Dendritic cell treated with granulocyte-macrophage colony-stimulating factor and Interleukin-4, amounts not matched to agents 40 ng/mL and 50 ng/mL, for 4 days (primary cell): ENCODE measurements around the gene SLC51B.

Experiments
- H3K27ac Mint-ChIP-seq: one replicate; pipeline ENCODE4 v1.8.0; 2022; ENCODE audit warnings: mild to moderate bottlenecking, mixed read lengths
- H3K27me3 Mint-ChIP-seq: one replicate; pipeline ENCODE4 v1.8.0; 2022; ENCODE audit warnings: mild to moderate bottlenecking, mixed read lengths
- H3K36me3 Mint-ChIP-seq: one replicate; pipeline ENCODE4 v1.8.0; 2022; ENCODE audit warnings: low read depth, mixed read lengths
- H3K4me1 Mint-ChIP-seq: one replicate; pipeline ENCODE4 v1.8.0; 2022; ENCODE audit warnings: low read depth, mixed read lengths
- H3K4me3 Mint-ChIP-seq: one replicate; pipeline ENCODE4 v1.8.0; 2022; ENCODE audit warnings: mild to moderate bottlenecking, moderate library complexity, mixed read lengths
- H3K9me3 Mint-ChIP-seq: one replicate; pipeline ENCODE4 v1.8.0; 2022; ENCODE audit warnings: mixed read lengths
- intact Hi-C: fragments of 100-400 bp; cut with micrococcal nuclease; formaldehyde crosslinking; loops from one replicate; pipeline ENCODE4 v1.15.0; 2022

The SLC51B gene

DNA sequence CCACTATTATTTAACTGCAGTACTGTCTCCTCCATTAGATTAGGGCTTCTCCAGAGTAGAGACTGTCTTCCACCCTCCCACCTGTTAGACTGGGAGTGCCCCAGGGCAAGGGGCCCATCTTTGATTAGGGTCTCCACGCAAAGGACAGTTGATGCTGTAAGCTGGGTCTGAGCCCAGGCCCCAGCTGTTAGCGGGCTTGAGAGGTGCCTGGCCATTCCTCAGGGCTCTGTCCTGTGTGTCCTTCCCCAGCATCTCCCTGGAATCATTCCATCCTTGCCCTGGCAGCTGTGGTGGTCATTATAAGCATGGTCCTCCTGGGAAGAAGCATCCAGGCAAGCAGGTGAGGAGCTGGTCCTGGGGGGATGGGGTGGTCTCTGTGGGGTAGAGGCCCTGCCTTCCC is 6.1 kb downstream of the SLC51B start:
- H3K4me1 Mint-ChIP-seq, result peaks cover 14% of the 10 kb centered on the region
- intact Hi-C loops, result loop anchor here (10.0 kb wide), 1 partner anchor 244 kb away; the partner anchor contains the start of gene RNU5A-1
- H3K9me3 Mint-ChIP-seq, result no peaks in the 10 kb centered on the region
- H3K4me3 Mint-ChIP-seq, result no peak overlapping the region
- no peak overlapping the region for H3K27ac Mint-ChIP-seq
- H3K27me3 Mint-ChIP-seq, result peaks cover 16% of the 10 kb centered on the region
- no peaks in the 10 kb centered on the region for H3K36me3 Mint-ChIP-seq

DNA sequence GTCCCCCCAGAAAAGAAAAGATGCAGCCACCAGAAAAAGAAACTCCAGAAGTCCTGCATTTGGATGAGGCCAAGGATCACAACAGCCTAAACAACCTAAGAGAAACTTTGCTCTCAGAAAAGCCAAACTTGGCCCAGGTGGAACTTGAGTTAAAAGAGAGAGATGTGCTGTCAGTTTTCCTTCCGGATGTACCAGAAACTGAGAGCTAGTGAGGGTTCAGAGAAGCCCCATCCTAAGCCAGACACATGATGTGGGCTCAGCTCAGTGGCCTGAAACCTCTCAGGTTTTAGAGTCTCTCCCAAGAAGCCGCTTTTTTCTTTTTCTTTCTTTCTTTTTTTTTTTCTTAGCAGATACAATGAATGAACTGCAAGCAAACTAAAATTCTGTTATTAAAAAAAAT is 7.8 kb downstream of the SLC51B start:
- Mint-ChIP-seq H3K27me3 (peaks cover 15% of the 10 kb centered on the region), H3K4me3 (no peak overlapping the region), H3K27ac (no peak overlapping the region), H3K9me3 (no peaks in the 10 kb centered on the region), H3K36me3 (no peaks in the 10 kb centered on the region), H3K4me1 (peaks cover 14% of the 10 kb centered on the region)
- intact Hi-C loops, result loop anchor here (10.0 kb wide), 1 partner anchor 242 kb away; the partner anchor contains the start of gene RNU5A-1

DNA sequence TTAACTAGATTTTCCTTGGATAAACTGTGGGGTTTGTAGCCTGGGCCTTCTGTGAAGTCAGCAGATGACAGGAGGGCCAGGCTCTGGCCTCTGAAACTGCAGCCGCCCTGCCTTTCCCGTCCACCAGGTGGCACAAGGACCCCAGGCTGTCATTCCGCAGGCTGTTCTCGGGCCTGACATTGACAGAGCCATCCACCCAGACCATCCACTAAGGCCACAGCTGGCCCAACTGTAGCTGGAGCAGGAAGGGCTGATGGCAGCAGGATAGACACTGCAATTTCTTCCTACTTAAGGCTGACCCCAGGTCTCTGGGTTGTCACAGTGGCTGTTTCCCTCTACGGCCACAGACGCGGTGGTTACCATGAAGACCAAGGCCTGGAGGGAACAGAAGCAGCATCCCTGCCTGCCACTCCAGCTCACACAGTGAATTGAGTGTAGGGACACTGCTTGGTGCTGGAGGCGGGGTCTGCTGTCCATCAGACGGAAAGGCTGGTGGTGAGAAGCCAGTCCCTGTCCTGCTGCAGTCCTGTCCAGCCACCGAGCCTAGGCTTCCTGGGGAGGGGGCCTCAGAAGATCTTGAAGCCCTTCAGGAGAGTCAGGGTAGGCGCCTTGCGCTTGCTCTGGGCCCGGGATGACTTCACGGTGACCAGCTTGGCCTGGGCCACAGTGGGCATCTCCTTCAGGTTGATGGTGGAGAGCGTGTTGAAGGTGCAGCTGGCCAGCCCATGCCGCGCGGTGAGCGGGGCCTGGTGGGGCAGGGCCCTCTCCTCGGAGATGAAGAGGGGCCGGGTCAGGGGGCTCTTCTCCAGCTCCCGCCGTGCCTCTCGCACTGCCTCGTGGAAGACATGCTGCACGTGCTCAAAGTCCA is 9.4 kb downstream of the SLC51B start:
- intact Hi-C loops, result loop anchor here (1.0 to 10.0 kb wide), 2 partner anchors 47 to 240 kb away; partner anchors contain the start of gene RNU5A-1
- Mint-ChIP-seq H3K9me3 (no peaks in the 10 kb centered on the region), H3K27me3 (peaks cover 19% of the 10 kb centered on the region), H3K4me1 (peaks cover 11% of the 10 kb centered on the region), H3K4me3 (no peak overlapping the region), H3K36me3 (no peaks in the 10 kb centered on the region), H3K27ac (no peak overlapping the region)

DNA sequence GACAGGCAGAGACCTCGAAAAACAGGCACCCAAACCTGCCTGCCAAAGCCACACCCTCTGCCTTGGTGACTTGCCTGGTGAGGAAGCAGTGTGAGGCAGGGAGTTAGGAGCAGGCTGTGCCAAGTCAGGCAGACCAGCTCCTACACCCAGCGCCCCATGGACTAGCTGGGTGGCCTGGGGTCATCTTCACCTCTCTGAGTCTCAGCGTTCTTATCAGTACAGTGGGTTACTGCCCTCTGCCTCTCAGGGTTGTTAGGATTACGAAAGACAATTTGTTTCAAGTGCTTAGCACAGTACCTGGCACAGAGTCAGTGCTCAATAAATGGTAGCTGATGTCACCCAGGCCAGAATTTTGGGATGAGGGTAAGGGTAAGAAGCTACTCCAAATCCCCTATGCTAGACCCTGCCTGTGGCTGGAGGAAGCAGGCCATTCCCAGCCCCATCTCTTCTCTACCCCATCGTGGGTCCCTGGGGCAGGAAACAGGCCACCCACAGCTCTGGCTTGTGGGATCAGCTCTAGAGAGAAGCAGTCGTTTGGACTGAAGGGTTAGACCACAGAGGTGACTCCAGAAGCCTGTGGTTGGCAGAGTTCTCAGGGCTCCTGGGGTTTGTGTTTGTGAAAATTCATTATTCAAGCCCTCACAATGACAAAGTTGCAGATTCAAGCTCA is 10.1 kb downstream of the SLC51B start:
- Mint-ChIP-seq H3K27ac (no peak overlapping the region), H3K27me3 (peaks cover 14% of the 10 kb centered on the region), H3K36me3 (no peaks in the 10 kb centered on the region), H3K4me1 (peaks cover 10% of the 10 kb centered on the region), H3K9me3 (no peaks in the 10 kb centered on the region), H3K4me3 (no peak overlapping the region)
- intact Hi-C loops, result loop anchor here (10.0 kb wide), 1 partner anchor 239 kb away; the partner anchor contains the start of gene RNU5A-1

DNA sequence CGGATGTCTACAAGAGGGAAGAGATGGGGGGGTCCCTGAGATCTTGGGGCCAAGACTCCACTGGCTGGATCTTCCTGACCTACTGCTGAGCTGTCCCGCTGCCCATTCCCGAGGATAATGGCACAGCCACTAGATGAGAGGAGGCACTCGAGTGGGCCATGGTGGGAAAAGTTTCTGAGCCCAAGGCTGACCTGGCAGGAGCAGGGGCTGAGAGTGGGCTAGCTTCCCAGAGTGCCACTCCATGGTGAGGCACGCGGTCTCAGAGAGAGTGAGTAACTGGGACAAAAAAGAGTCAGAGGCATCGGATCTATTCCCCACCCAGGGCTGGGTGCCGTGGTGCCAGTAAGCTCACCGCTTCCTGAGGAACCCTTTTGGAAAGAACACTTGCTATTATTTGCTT is 10.9 kb downstream of the SLC51B start:
- peaks cover 8% of the 10 kb centered on the region for H3K4me1 Mint-ChIP-seq
- intact Hi-C loops, result loop anchor here (10.0 kb wide), 1 partner anchor 239 kb away; the partner anchor contains the start of gene RNU5A-1
- no peak overlapping the region for H3K4me3 Mint-ChIP-seq
- H3K36me3 Mint-ChIP-seq, result no peaks in the 10 kb centered on the region
- H3K27me3 Mint-ChIP-seq, result peaks cover 12% of the 10 kb centered on the region
- H3K9me3 Mint-ChIP-seq, result no peaks in the 10 kb centered on the region
- H3K27ac Mint-ChIP-seq, result no peak overlapping the region

DNA sequence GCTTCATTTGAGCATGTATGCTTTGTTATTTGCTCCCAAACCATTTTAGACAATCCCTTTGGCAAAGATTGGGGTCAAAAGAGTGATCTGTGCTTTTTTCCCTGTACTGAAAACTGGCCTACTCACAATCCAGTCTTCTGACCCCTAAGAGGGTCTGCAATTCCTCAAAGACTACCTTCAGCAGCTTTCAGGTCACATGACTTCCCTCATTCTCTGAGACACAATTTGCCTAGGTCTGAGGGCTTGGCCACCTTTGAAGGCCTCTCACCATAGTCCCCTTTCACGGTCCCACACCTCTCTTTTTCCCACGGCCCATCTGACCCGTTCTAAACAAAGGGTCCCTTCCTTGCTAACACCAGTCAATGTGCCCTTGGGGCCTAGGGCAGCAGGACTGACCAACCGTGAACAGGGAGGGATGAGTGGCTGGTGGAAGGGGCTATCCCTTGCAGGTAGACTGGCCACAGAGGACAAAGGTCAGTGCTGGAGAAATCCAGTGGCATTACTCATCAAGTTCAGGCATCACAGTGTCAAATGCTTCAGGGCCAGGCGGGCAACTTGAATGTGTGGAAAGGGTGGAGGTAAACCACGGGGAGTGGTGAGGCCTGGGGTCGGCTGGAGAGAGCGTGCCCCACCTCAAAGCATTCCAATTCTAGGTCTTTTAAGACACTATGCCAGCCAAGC is 11.8 kb downstream of the SLC51B start:
- Mint-ChIP-seq H3K27me3 (peaks cover 10% of the 10 kb centered on the region), H3K4me3 (no peak overlapping the region), H3K36me3 (no peaks in the 10 kb centered on the region), H3K4me1 (peaks cover 8% of the 10 kb centered on the region), H3K27ac (no peak overlapping the region), H3K9me3 (no peaks in the 10 kb centered on the region)
- intact Hi-C loops, result loop anchor here (10.0 kb wide), 1 partner anchor 238 kb away; the partner anchor contains the start of gene RNU5A-1

DNA sequence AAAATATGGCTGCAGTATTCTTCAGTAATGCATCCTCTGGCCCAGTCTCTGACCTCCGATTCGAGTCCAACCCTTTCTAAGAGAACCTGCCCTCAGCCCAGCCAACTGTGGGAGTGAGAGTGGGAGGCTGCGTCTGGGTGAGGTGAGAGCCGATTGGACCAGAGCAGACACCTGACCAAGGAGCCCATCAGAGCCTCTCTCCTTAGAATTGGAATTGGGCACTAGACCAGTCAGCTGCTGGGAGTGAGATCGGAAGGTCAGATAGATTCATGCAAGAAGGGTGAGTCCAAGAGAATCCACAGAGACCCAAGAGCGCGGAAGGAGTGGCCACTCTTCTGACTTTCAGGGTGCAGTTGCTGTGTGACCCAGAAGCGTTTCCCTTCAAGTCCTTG is 12.4 kb downstream of the SLC51B start:
- Mint-ChIP-seq H3K4me3 (no peak overlapping the region), H3K4me1 (peaks cover 8% of the 10 kb centered on the region), H3K27me3 (peaks cover 11% of the 10 kb centered on the region), H3K27ac (no peak overlapping the region), H3K36me3 (no peaks in the 10 kb centered on the region), H3K9me3 (no peaks in the 10 kb centered on the region)
- intact Hi-C loops, result loop anchor here (10.0 kb wide), 1 partner anchor 237 kb away; the partner anchor contains the start of gene RNU5A-1

DNA sequence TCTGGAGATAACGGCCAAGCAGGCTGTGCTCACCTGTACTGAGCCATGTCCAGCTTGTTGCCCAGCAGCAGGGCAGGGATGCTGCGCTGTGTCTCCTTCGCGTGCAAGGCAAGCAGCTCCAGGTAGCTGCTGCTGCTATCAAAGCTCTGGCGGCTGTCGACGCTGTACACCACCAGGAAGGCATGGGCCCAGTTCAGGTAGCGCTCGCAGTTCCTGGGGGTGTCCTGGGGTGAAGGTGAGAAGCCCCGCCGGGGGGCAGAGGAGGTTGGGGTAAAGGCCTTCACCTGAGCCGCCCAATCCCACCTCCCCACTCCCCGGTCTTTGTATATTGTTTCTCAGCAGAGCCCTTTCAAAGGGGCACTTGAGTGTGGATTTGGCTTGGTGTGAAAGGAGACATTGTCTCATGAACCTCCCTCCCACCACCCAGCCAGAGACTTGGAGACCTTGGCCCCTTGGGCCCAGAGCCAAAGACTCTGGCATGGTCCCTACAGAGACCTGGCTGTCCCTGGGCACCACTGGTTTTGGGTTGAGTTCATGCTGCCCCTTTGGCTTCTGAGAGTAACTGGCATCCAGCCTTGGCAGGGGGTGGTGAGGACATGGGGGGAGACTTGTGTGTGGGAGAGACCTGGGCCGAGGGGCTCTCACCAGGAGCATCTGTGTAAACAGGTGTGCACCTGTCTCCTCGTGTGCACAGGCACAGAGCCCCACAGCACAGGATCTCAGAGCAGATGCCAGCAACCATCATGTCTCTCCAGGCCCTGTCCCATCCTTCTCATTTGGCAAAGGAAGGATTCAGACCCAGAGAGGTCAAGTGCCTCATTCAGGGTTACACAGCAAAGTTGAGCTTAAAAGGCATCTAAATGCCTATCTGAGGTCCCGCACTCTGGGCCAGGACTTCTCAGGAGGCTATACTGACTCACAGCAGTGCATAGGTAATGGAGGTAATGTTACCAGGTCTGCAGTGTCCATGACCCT is 13.5 kb downstream of the SLC51B start:
- Mint-ChIP-seq H3K4me3 (no peak overlapping the region), H3K9me3 (no peaks in the 10 kb centered on the region), H3K36me3 (no peaks in the 10 kb centered on the region), H3K27ac (no peak overlapping the region), H3K4me1 (peaks cover 8% of the 10 kb centered on the region), H3K27me3 (peaks cover 18% of the 10 kb centered on the region)
- intact Hi-C loops, result loop anchor here (10.0 kb wide), 1 partner anchor 236 kb away; the partner anchor contains the start of gene RNU5A-1

DNA sequence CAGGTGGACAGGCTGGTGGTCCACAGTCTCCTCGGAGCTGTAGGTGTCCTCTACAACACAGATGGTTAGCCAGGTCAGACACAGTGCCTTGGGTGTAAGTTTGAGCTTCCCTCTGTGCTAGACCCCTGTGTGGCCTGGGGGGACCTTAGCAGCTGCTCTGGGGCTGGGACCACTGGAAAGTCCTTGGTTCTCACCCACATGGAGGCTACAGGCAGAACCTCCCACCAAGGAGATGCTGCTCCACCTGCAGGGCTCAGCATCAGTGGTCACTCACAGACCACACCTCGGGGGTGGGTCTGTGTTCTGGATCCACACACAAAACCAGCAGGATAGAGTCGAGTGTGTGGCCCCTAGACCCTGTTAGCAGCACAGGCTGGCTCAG is 14.2 kb downstream of the SLC51B start:
- Mint-ChIP-seq H3K9me3 (no peaks in the 10 kb centered on the region), H3K27ac (no peak overlapping the region), H3K4me3 (no peak overlapping the region), H3K4me1 (peaks cover 8% of the 10 kb centered on the region), H3K27me3 (peaks cover 19% of the 10 kb centered on the region), H3K36me3 (no peaks in the 10 kb centered on the region)
- intact Hi-C loops, result loop anchor here (10.0 kb wide), 1 partner anchor 235 kb away; the partner anchor contains the start of gene RNU5A-1

DNA sequence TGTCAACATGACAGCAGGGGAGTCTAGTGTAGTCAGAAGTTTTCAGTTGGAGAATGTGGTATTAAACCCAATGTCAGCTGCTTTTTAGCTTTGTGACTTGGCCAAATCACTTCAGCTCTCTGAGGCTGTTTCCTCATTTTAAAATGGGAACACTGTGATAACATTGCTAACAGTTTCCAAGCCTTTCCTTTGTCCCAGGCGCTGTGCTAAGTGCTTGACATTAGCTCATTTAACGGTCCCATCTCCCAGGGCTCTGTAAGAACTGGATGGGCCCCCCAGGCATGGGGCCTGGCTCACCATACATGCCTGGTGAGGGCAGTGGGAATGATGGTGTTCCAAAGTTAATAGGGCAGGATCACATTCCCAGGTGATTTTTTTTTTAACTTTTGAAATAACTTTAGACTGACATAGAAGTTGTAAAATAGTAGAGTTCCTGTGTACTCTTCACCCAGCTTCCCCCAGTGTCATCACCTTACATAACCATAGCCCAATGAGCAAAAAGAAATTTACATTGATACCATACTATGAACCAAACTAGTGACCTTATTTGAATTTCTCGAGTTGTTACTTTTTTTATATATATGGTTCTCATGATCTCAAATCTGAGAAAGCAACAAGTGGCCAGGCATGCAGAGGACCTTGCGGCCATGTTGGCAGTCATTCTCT is 14.9 kb downstream of the SLC51B start:
- no peaks in the 10 kb centered on the region for H3K9me3 Mint-ChIP-seq
- H3K27me3 Mint-ChIP-seq, result peaks cover 22% of the 10 kb centered on the region
- H3K4me1 Mint-ChIP-seq, result peaks cover 8% of the 10 kb centered on the region
- intact Hi-C loops, result loop anchor here (10.0 kb wide), 1 partner anchor 235 kb away; the partner anchor contains the start of gene RNU5A-1
- no peak overlapping the region for H3K27ac Mint-ChIP-seq
- no peak overlapping the region for H3K4me3 Mint-ChIP-seq
- no peaks in the 10 kb centered on the region for H3K36me3 Mint-ChIP-seq

DNA sequence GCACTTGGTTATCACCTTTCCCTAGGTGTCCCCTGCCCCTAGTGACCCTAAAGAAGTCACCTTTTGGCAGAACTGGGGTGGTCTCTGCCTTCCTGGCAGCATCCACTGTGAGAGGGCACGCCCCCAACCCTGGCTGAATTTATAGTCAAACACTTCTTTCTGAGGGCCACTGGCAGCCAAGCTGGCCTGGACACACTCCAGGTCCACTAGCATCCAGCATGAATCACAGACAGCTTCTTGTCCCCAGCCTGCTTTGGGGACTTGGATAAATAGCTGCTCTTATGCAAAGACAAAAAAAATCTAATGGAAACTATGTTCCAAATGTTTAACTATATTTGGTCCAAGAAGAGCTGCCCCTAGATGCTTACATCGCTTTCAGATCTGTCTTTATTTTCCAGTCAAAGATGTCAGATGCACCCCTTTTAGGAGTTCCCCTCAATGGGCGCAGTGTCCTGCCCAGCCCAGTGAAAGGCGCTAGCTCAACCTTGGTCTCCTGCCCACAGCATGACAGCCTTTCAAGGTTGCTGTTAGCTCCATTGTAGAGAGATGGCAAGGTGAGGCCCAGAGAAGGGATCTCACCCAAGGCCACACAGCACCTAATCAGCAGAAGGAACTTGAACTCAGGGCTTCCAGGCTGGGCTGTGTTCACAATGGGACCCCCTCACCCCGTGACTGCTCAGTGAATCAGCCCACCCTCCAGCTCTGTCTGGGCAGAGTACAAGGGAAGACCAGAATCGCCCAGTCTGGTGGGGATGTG is 15.6 kb downstream of the SLC51B start:
- no peak overlapping the region for H3K4me3 Mint-ChIP-seq
- no peaks in the 10 kb centered on the region for H3K9me3 Mint-ChIP-seq
- H3K27ac Mint-ChIP-seq, result no peak overlapping the region

DNA sequence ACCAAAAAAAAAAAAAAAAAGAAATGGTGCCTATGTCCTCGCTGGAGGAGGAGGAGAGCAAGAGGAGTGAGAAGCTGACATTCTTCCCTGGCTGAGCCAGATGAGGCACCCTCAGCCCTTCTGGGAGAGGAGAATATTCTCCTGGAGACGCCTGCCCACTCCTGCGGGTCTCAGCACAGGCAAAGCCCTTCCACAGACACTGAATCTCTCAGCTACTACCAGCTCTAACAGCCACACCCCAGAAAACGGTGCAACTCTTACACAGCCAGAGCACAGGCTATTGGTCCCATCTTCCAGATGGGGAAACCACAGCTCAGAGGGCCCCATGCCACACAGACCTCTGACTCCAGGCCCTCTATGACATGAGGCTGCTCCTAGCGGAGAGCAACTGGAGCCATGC is 16.9 kb downstream of the SLC51B start:
- Mint-ChIP-seq H3K4me1 (peaks cover 9% of the 10 kb centered on the region), H3K27ac (no peak overlapping the region), H3K27me3 (peaks cover 36% of the 10 kb centered on the region), H3K4me3 (no peak overlapping the region), H3K9me3 (no peaks in the 10 kb centered on the region), H3K36me3 (no peaks in the 10 kb centered on the region)
- intact Hi-C loops, result no loop called here

More for the DNA sequence above, 15.6 kb downstream of the SLC51B start:
- intact Hi-C loops, result no loop called here
- Mint-ChIP-seq H3K27me3 (peaks cover 26% of the 10 kb centered on the region), H3K36me3 (no peaks in the 10 kb centered on the region), H3K4me1 (peaks cover 8% of the 10 kb centered on the region)
